Right atrium auricular region (tissue), 2 donors: Measurements from ENCODE around the gene TCF21. TPM values are rescaled to one million over a fixed set of nuclear protein-coding genes. Genes with fewer than 3 reads are reported as not detected.

Source experiments
- DNase-seq: peaks from one replicate; pipeline ENCODE4 v3.0.0-alpha.2; 2019; ENCODE audit warnings: low spot score
- H3K27ac ChIP-seq, 2 donors: fragments of 200-600 bp; sonication (generic); 1 replicate in 1 of 2; 2 replicates in 1 of 2; pipeline ENCODE4 v1.5.1; 2016 to 2019
- H3K27me3 ChIP-seq, 2 donors: fragments of 200-600 bp; sonication (generic); one replicate each; pipeline versions ENCODE4 v1.5.1 to v1.6.0; 2017 to 2019
- H3K36me3 ChIP-seq: fragments of 200-600 bp; sonication (generic); one replicate; pipeline ENCODE4 v1.5.1; 2016
- H3K4me1 ChIP-seq, 2 donors: fragments of 200-600 bp; sonication (generic); one replicate each; pipeline versions ENCODE4 v1.5.1 to v1.6.0; 2017 to 2019
- H3K4me3 ChIP-seq, 2 donors: fragments of 200-600 bp; sonication (generic); 1 replicate in 1 of 2; 2 replicates in 1 of 2; pipeline ENCODE4 v1.5.1; 2017 to 2019; ENCODE audit warnings: mild to moderate bottlenecking in 1 of 2, moderate library complexity in 1 of 2
- H3K9me3 ChIP-seq, 2 donors: fragments of 200-600 bp; sonication (generic); one replicate each; pipeline ENCODE4 v1.5.1; 2019
- CTCF ChIP-seq, 2 donors: fragments of 200-600 bp; sonication (generic); IDR thresholded peaks; one replicate each; pipeline ENCODE4 v1.5.1; 2019; ENCODE audit warnings: antibody characterized with exemption in 2 of 2
- total RNA-seq, 2 donors: library from RNA; depleted of rRNA; stranded (reverse); fragments of >200 nt; gene quantifications; one replicate each; pipeline ENCODE4 v1.1.0, GENCODE V29; 2016

Gene TCF21
- total RNA-seq, 2 donors from 2014 or later, result 7.5 to 16.5 TPM

GRCh38 chr6:133937909-133938308, 49.0 kb downstream of the TCF21 start:
- Histone ChIP-seq H3K9me3 (no peaks in the 10 kb centered on the region), H3K36me3 (no peaks in the 10 kb centered on the region), H3K4me1 (no peaks in the 10 kb centered on the region), H3K27ac (no peak overlapping the region), H3K27me3 (no peaks in the 10 kb centered on the region), H3K4me3 (no peak overlapping the region)
- no peak for DNase-seq
- no peak for TF ChIP-seq CTCF (IDR thresholded peaks at IDR 0.05)

- H3K27me3 ChIP-seq, result no peaks in the 10 kb centered on the region
- no peak overlapping the region for H3K4me3 ChIP-seq
- H3K27ac ChIP-seq, result no peak overlapping the region
- H3K9me3 ChIP-seq, result no peaks in the 10 kb centered on the region
- no peak for TF ChIP-seq CTCF (IDR thresholded peaks at IDR 0.05)
- no peaks in the 10 kb centered on the region for H3K36me3 ChIP-seq
- H3K4me1 ChIP-seq, result no peaks in the 10 kb centered on the region
- no peak for DNase-seq
Measured at GRCh38 chr6:133938533-133938932, 49.6 kb downstream of the TCF21 start.

- no peak for DNase-seq
- no peak for TF ChIP-seq CTCF (IDR thresholded peaks at IDR 0.05)
- no peaks in the 10 kb centered on the region for H3K27me3 ChIP-seq
- H3K36me3 ChIP-seq, result no peaks in the 10 kb centered on the region
- H3K4me1 ChIP-seq, result no peaks in the 10 kb centered on the region
- H3K4me3 ChIP-seq, result no peak overlapping the region
- no peaks in the 10 kb centered on the region for H3K9me3 ChIP-seq
- no peak overlapping the region for H3K27ac ChIP-seq
Measured at GRCh38 chr6:133939778-133940667, 51.1 kb downstream of the TCF21 start.

Other genes starting within 250 kb of the TCF21 start
- 10 to 100 TPM; 18.9 to 22.6 TPM for gene TBPL1, start 64.1 kb downstream of the TCF21 start, total RNA-seq
- 10 to 100 TPM; 12.6 to 13.5 TPM for gene SLC2A12, start 163.5 kb downstream of the TCF21 start, total RNA-seq